Trophoblast cell (in vitro differentiated cells and primary cell): ENCODE measurements around the gene ABHD3.
"Not testable (repeated sequence)": the region's sequence is repeated elsewhere in the genome, so short reads cannot be mapped to it uniquely, and the experiment has no call there.

Experiments used
- DNase-seq, 2 donors: peaks; one replicate each; pipeline ENCODE4 v3.0.0-alpha.2; 2016
- H2AFZ ChIP-seq: 2 replicates; pipeline ENCODE4 v1.6.1; 2013; ENCODE audit warnings: low read length, moderate library complexity, mild to moderate bottlenecking; ENCODE audit not compliant: insufficient read depth, poor library complexity
- H2AK5ac ChIP-seq: 2 replicates; pipeline ENCODE4 v1.6.1; 2013; ENCODE audit warnings: mild to moderate bottlenecking, low read length
- H2BK120ac ChIP-seq: 2 replicates; pipeline ENCODE4 v1.6.1; 2013; ENCODE audit warnings: low read length, mild to moderate bottlenecking, moderate library complexity; ENCODE audit not compliant: insufficient read depth, poor library complexity
- H2BK12ac ChIP-seq: 2 replicates; pipeline ENCODE4 v1.6.1; 2013; ENCODE audit warnings: mild to moderate bottlenecking, low read length, moderate library complexity
- H2BK5ac ChIP-seq: 2 replicates; pipeline ENCODE4 v1.6.1; 2013; ENCODE audit warnings: low read length, low read depth, moderate library complexity, mild to moderate bottlenecking; ENCODE audit not compliant: poor library complexity
- H3K14ac ChIP-seq: 2 replicates; pipeline ENCODE4 v1.6.1; 2013; ENCODE audit warnings: mild to moderate bottlenecking, low read length
- H3K18ac ChIP-seq: 2 replicates; pipeline ENCODE4 v1.6.1; 2013; ENCODE audit warnings: mild to moderate bottlenecking, low read length
- H3K23ac ChIP-seq: 2 replicates; pipeline ENCODE4 v1.6.1; 2013; ENCODE audit warnings: low read length
- H3K27ac ChIP-seq: 2 replicates; pipeline ENCODE4 v1.5.1; 2013; ENCODE audit warnings: low read depth, mild to moderate bottlenecking, inconsistent platforms, low read length, moderate library complexity
- H3K27me3 ChIP-seq: 2 replicates; pipeline ENCODE4 v1.6.1; 2013; ENCODE audit warnings: inconsistent platforms, mild to moderate bottlenecking, low read length, moderate library complexity; ENCODE audit not compliant: insufficient read depth
- H3K36me3 ChIP-seq, 2 experiments: 1 replicate in 1 of 2; 2 replicates in 1 of 2; pipeline ENCODE4 v1.6.1; 2013; ENCODE audit warnings: low read length in 2 of 2, mild to moderate bottlenecking in 2 of 2, moderate library complexity in 1 of 2; ENCODE audit not compliant: insufficient read depth in 2 of 2, control insufficient read depth in 1 of 2
- H3K4ac ChIP-seq: 2 replicates; pipeline ENCODE4 v1.6.1; 2013; ENCODE audit warnings: low read depth, mild to moderate bottlenecking, low read length, moderate library complexity
- H3K4me1 ChIP-seq, 2 experiments: 1 replicate in 1 of 2; 2 replicates in 1 of 2; pipeline ENCODE4 v1.6.1; 2013; ENCODE audit warnings: low read length in 2 of 2, mild to moderate bottlenecking in 2 of 2, moderate library complexity in 1 of 2; ENCODE audit not compliant: insufficient read depth in 2 of 2, control insufficient read depth in 1 of 2
- H3K4me2 ChIP-seq: 2 replicates; pipeline ENCODE4 v1.6.1; 2013; ENCODE audit warnings: inconsistent platforms, mild to moderate bottlenecking, low read length, moderate library complexity
- H3K4me3 ChIP-seq: 2 replicates; pipeline ENCODE4 v1.5.1; 2013; ENCODE audit warnings: mild to moderate bottlenecking, low read depth, low read length, inconsistent platforms
- H3K79me1 ChIP-seq: one replicate; pipeline ENCODE4 v1.6.1; 2013; ENCODE audit warnings: low read length
- H3K79me2 ChIP-seq: 2 replicates; pipeline ENCODE4 v1.6.1; 2013; ENCODE audit warnings: low read length, mild to moderate bottlenecking; ENCODE audit not compliant: control insufficient read depth, insufficient read depth, poor library complexity
- H3K9ac ChIP-seq: 2 replicates; pipeline ENCODE4 v1.6.1; 2013; ENCODE audit warnings: mild to moderate bottlenecking, low read length
- H3K9me3 ChIP-seq: 2 replicates; pipeline ENCODE4 v1.6.1; 2013; ENCODE audit warnings: low read depth, mild to moderate bottlenecking, control low read depth, inconsistent platforms, low read length; ENCODE audit not compliant: insufficient read depth
- H4K12ac ChIP-seq: 2 replicates; pipeline ENCODE4 v1.6.1; 2013; ENCODE audit warnings: low read depth, mild to moderate bottlenecking, low read length, moderate library complexity
- H4K8ac ChIP-seq: 2 replicates; pipeline ENCODE4 v1.6.1; 2013; ENCODE audit warnings: low read depth, mild to moderate bottlenecking, low read length, moderate library complexity
- H4K91ac ChIP-seq: one replicate; pipeline ENCODE4 v1.6.1; 2013; ENCODE audit warnings: low read depth, mild to moderate bottlenecking, low read length, moderate library complexity
- WGBS: extraction: QIAGEN DNeasy Blood & Tissue Kit; methylation state at CpG from one replicate; pipeline ENCODE4 v1.1.7; 2013; ENCODE audit warnings: missing lambda C conversion rate; ENCODE audit not compliant: insufficient read length, insufficient coverage; ENCODE audit errors: extremely low coverage; 5-methylcytosine and 5-hydroxymethylcytosine counted together

Gene ABHD3

GRCh38 chr18:21689736-21690135 lies 14.8 kb downstream of the ABHD3 start:
- Histone ChIP-seq H3K4me1 (no peaks in the 10 kb centered on the region), H2AK5ac (no peak overlapping the region), H3K27ac (no peak overlapping the region), H3K9me3 (no peaks in the 10 kb centered on the region), H2BK120ac (no peak overlapping the region), H2BK5ac (no peak overlapping the region), H2AFZ (no peak overlapping the region), H3K79me1 (no peaks in the 10 kb centered on the region), H4K12ac (no peak overlapping the region), H3K14ac (no peak overlapping the region), H3K27me3 (no peaks in the 10 kb centered on the region), H3K18ac (no peak overlapping the region), H4K8ac (no peak overlapping the region), H2BK12ac (no peak overlapping the region), H3K9ac (no peak overlapping the region), H3K4ac (no peak overlapping the region), H3K4me2 (no peak overlapping the region), H3K23ac (no peak overlapping the region), H3K4me3 (no peak overlapping the region), H3K79me2 (no peaks in the 10 kb centered on the region), H3K36me3 (peaks cover 1 to 7% of the 10 kb centered on the region in 2 experiments), H4K91ac (no peak overlapping the region)
- WGBS = no CpG with 5 or more reads among the region's 1 CpG
- DNase-seq = no peak

GRCh38 chr18:21686282-21687105 lies 18.1 kb downstream of the ABHD3 start:
- Histone ChIP-seq H3K18ac (no peak overlapping the region), H2BK12ac (no peak overlapping the region), H2AFZ (no peak overlapping the region), H2BK120ac (no peak overlapping the region), H3K27me3 (no peaks in the 10 kb centered on the region), H3K4ac (no peak overlapping the region), H3K4me3 (no peak overlapping the region), H2BK5ac (no peak overlapping the region), H3K9ac (no peak overlapping the region), H3K4me2 (no peak overlapping the region), H3K9me3 (no peaks in the 10 kb centered on the region), H4K8ac (no peak overlapping the region), H4K91ac (no peak overlapping the region), H3K14ac (no peak overlapping the region), H4K12ac (no peak overlapping the region), H3K79me2 (no peaks in the 10 kb centered on the region), H2AK5ac (no peak overlapping the region), H3K27ac (no peak overlapping the region), H3K36me3 (peaks cover 1 to 11% of the 10 kb centered on the region in 2 experiments), H3K23ac (no peak overlapping the region), H3K4me1 (no peaks in the 10 kb centered on the region), H3K79me1 (no peaks in the 10 kb centered on the region)
- peak; percentile 17 to 50 for DNase-seq
- no CpG with 5 or more reads among the region's 8 CpGs for WGBS

GRCh38 chr18:21685556-21685981 lies 19.0 kb downstream of the ABHD3 start:
- H3K14ac ChIP-seq, H3K4ac ChIP-seq, H4K12ac ChIP-seq, H3K36me3 ChIP-seq, H3K79me1 ChIP-seq, H3K79me2 ChIP-seq, H4K91ac ChIP-seq, H2AK5ac ChIP-seq, H2BK12ac ChIP-seq, H3K27ac ChIP-seq, H3K27me3 ChIP-seq, H3K18ac ChIP-seq, H2BK5ac ChIP-seq, H3K4me1 ChIP-seq, H2BK120ac ChIP-seq, H3K9ac ChIP-seq, DNase-seq, H3K4me2 ChIP-seq, H2AFZ ChIP-seq, H3K9me3 ChIP-seq, H3K23ac ChIP-seq, H4K8ac ChIP-seq, H3K4me3 ChIP-seq: not testable (repeated sequence)
- no CpG with 5 or more reads among the region's 12 CpGs for WGBS

GRCh38 chr18:21684731-21685130 lies 19.8 kb downstream of the ABHD3 start:
- Histone ChIP-seq H3K79me1 (no peaks in the 10 kb centered on the region), H4K8ac (no peak overlapping the region), H2BK5ac (no peak overlapping the region), H4K12ac (no peak overlapping the region), H3K18ac (no peak overlapping the region), H3K79me2 (no peaks in the 10 kb centered on the region), H3K4me1 (no peaks in the 10 kb centered on the region), H3K4ac (no peak overlapping the region), H3K27me3 (no peaks in the 10 kb centered on the region), H2BK12ac (no peak overlapping the region), H2AFZ (no peak overlapping the region), H3K36me3 (peaks cover 1 to 7% of the 10 kb centered on the region in 2 experiments), H3K4me3 (no peak overlapping the region), H3K23ac (no peak overlapping the region), H3K27ac (no peak overlapping the region), H2AK5ac (no peak overlapping the region), H4K91ac (no peak overlapping the region), H2BK120ac (no peak overlapping the region), H3K14ac (no peak overlapping the region), H3K4me2 (no peak overlapping the region), H3K9ac (no peak overlapping the region), H3K9me3 (no peaks in the 10 kb centered on the region)
- DNase-seq = no peak
- WGBS = no CpG with 5 or more reads among the region's 2 CpGs
